GM12801 (cell line): ENCODE data around the gene LSMEM2.

Experiments
- CTCF ChIP-seq: IDR thresholded peaks from one replicate; pipeline ENCODE4 v1.5.1; 2011; ENCODE audit warnings: control low read depth; ENCODE audit not compliant: insufficient read length; ENCODE audit errors: extremely low read depth

The LSMEM2 gene

GRCh38 chr3:50321336-50322114 is 42.6 kb downstream of the LSMEM2 start:
- no peak for TF ChIP-seq CTCF

- TF ChIP-seq CTCF: no peak
These were observed 43.2 kb downstream of the LSMEM2 start for GRCh38 chr3:50322115-50322385.

- TF ChIP-seq CTCF: no peak
These were observed 43.7 kb downstream of the LSMEM2 start, which contains the start of gene HYAL2 for GRCh38 chr3:50322386-50323091. Gene HYAL2, minus strand, starts transcription at chr3:50322745. Its CDS starts 2,256 bp downstream, at chr3:50320489.

- no peak for TF ChIP-seq CTCF
These were observed 44.3 kb downstream of the LSMEM2 start for GRCh38 chr3:50323092-50323600.

GRCh38 chr3:50323614-50324199 is 44.8 kb downstream of the LSMEM2 start:
- TF ChIP-seq CTCF: no peak

GRCh38 chr3:50324351-50325112 is 45.6 kb downstream of the LSMEM2 start:
- no peak for TF ChIP-seq CTCF

GRCh38 chr3:50325113-50325480 is 46.2 kb downstream of the LSMEM2 start:
- no peak for TF ChIP-seq CTCF
